GM18505 (cell line): ENCODE data around the gene CCDC97.
"Not testable (repeated sequence)": the region's sequence is repeated elsewhere in the genome, so short reads cannot be mapped to it uniquely, and the experiment has no call there.

Source experiments
- ATAC-seq: cut with Tn5 transposase; IDR thresholded peaks from one replicate; pipeline ENCODE4 v1.9.1; 2021; ENCODE audit not compliant: unreplicated experiment
- POLR2A ChIP-seq: IDR thresholded peaks from 4 replicates; pipeline ENCODE4 v1.6.1; 2011; ENCODE audit warnings: borderline replicate concordance; ENCODE audit not compliant: insufficient read depth, insufficient read length; ENCODE audit errors: extremely low read depth

CCDC97 gene

DNA sequence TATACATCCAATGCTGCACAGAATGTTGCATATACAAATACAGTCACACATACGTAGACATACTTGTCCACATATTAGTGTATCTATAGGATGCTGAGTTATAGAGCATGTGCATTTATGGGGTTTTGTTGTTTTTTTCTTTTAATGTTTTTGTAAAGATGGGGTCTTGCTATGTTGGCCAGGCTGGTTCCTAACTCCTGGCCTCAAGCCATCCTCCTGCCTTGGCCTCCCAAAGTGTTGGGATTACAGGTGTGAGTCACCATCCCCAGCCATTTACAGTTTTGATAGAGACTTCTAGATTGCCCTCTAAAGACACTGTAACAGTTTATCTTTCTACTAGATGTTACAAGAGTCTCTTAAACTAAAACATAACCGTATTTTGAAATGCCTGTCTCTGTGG is 31.5 kb upstream of the CCDC97 start:
- ATAC-seq = no peak
- no peak for TF ChIP-seq POLR2A

DNA sequence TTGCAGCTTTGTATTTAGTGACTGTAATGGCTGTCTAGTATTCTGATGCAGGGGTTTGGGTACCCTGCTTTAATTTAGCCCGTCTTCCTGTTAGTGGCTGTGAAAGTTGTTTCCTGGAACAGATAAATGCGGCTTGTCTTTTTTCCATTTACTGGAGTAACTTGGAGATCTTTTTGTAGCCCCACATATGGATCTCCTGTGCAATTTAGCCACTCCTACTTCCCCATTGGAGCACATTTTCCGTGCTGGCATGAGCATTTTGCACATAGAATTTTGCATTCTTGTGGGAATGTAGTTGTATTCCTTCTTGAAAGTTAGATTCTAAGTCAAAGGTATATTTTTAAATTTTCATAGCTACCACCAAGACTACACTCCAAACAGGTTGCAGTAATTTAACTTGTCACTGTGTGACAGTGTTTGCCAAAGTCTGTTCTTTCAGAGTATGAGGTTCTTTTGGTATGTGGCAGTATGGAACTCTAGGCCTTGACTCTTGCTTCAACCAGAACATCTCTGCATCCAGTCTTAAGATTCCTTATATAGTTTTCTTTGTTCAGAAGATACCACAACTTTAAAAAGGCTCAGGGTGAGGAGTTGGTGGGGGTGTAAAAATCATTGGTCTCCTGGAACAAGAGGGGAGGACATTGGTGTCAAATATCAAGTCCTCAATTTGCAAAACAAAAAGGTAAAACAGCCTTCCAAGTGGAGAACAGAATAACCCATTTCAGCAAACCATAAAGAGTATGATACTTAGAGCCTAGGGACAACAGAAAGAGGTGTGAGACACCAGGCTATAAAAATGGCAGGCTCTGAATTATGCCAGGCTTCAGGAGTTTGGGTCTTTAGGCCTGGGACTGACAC is 21.1 kb upstream of the CCDC97 start:
- TF ChIP-seq POLR2A = no peak
- ATAC-seq = no peak

DNA sequence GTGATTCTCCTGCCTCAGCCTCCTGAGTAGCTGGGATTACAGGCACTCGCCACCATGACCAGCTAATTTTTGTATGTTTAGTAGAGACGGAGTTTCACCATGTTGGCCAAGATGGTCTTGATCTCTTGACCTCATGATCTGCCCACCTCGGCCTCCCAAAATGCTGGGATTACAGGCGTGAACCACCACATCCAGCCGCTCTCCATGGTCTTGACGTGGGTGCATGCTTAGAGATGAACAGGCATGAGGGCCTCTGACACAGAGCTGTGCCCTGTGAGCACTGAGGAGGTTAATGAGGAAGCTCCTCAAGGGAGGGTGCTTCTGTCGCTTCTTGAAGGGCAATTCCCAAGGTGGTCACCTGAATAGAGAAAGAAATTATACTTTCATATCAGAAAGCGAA is 20.2 kb upstream of the CCDC97 start:
- ATAC-seq = not testable (repeated sequence)

- ATAC-seq = no peak
- no peak for TF ChIP-seq POLR2A
Observed at GRCh38 chr19:41294393-41294792, 15.6 kb upstream of the CCDC97 start.

GRCh38 chr19:41295499-41295898 is 14.5 kb upstream of the CCDC97 start:
- TF ChIP-seq POLR2A = no peak
- no peak for ATAC-seq

DNA sequence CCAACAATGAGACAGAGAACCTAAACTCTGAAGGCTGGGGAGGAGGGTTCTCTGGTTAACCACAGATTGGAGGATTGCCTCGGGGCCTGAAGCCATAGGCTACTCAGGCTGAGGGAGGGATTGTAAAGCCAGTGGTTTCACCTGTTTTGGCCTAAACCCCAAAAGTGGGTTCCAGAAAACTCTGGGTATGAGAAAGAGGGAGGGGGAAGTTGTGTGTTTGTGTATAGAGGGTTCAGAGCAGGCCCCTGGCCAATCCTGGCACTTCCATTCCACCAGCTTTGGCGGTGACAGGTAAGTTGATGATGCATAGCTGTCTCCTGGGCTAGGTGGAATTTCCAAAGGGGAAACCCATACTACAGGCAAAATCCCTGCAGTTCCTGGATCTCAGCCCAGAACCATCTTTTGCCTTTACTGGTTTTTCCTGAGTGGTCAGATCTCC is 13.5 kb upstream of the CCDC97 start:
- TF ChIP-seq POLR2A = no peak
- no peak for ATAC-seq

GRCh38 chr19:41297628-41298347 is 12.2 kb upstream of the CCDC97 start:
- peak; percentile 62 for ATAC-seq
- peak; percentile 56 for TF ChIP-seq POLR2A

GRCh38 chr19:41298348-41298964 is 11.5 kb upstream of the CCDC97 start:
- no peak for TF ChIP-seq POLR2A
- ATAC-seq = no peak

DNA sequence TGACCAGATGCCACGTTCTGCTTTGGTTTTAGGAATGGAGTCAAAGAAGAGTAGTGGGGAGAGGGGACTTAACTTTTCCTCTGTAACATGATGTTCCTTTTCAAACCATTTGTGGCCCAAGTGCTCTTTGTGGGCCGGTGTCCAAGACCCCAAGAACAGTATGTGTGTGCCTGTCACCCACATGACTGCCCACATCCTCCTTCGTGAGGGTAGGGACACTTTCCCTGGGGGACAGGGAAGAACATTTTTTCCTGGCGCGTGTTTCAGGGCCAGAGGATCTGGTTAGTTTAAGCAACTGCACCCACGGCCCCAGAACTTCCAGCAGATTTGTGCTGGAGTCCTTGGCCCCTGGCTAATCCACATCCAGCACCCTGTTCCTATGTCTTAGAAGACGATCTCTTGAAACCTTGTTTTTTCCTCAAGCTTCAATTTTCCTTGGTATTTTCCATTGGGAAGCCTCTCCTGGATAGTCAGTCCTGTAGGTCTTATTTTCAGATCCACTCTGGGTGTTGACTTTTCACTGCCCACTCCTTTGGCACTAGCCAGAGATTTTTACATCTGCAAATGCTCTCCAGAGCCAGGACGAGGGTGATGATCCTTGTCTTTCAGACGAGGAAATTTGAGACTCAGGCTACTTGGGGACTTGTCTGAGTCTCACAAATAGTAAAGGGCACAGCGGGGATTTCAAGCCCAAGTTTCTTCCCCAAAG is 10.8 kb upstream of the CCDC97 start:
- ATAC-seq = no peak
- no peak for TF ChIP-seq POLR2A

- no peak for ATAC-seq
- no peak for TF ChIP-seq POLR2A
Observed at GRCh38 chr19:41299755-41300089, 10.2 kb upstream of the CCDC97 start.

DNA sequence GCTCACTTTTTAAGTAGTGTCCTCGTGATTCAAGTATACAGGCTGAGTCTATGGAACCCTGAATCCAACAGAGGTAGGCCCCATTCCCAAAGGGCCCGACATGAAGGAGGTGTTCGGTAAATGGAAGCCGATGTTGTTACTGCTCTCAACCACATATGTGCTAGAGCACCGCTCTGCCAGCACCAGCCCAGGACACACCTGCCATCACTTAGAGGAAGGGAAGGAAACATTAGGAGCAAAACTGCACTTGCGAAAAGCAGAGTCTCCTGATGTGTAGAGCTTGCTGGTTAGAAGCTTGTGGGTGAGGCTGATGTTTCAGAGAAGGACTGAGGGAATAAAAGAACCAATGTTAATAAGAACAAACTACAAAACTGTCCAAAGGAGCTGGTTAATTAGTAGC is 9.4 kb upstream of the CCDC97 start:
- TF ChIP-seq POLR2A = no peak
- no peak for ATAC-seq

GRCh38 chr19:41302624-41303351 is 7.2 kb upstream of the CCDC97 start:
- TF ChIP-seq POLR2A = no peak
- ATAC-seq = no peak

- no peak for ATAC-seq
- TF ChIP-seq POLR2A = no peak
Observed at GRCh38 chr19:41303954-41304353, 6.0 kb upstream of the CCDC97 start.

- ATAC-seq = no peak
Observed at GRCh38 chr19:41304706-41305483, 5.1 kb upstream of the CCDC97 start.

More at GRCh38 chr19:41304706-41305483, 5.1 kb upstream of the CCDC97 start:
- TF ChIP-seq POLR2A = no peak
